Middle frontal gyrus (tissue), 1 donor: ENCODE results near the gene DTNBP1.
"Not testable (repeated sequence)": the region's sequence is repeated elsewhere in the genome, so short reads cannot be mapped to it uniquely, and the experiment has no call there.

Experiments
- DNase-seq: peaks from one replicate; pipeline ENCODE4 v3.0.0-alpha.2; 2015; ENCODE audit warnings: low spot score; ENCODE audit errors: extremely low spot score

The DTNBP1 gene

DNA sequence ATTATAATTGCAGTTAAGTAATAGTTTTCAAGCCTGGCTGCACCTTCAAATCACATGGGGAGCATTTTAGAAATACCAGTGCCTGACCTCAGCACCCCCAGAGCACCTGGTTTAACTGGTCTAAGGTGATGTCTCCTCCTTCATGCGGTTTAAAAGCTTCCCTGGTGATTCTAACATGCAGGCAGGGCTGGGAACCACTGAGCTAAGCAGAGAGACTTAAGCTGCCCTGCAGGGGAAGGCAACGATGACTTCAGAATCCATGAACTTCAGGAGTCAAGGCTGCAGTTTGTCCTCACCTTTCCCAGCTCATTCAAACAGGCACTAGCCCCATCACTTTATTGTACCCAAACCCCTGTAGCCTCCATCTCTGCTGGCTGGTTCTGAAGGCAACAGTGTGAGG lies 6.1 kb upstream of the DTNBP1 start:
- DNase-seq, result no peak

DNA sequence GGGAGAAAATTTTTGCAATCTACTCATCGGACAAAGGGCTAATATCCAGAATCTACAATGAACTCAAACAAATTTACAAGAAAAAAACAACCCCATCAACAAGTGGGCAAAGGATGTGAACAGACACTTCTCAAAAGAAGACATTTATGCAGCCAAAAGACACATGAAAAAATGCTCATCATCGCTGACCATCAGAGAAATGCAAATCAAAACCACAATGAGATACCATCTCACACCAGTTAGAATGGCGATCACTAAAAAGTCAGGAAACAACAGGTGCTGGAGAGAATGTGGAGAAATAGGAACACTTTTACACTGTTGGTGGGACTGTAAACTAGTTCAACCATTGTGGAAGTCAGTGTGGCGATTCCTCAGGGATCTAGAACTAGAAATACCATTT lies 4.1 kb upstream of the DTNBP1 start:
- not testable (repeated sequence) for DNase-seq

DNA sequence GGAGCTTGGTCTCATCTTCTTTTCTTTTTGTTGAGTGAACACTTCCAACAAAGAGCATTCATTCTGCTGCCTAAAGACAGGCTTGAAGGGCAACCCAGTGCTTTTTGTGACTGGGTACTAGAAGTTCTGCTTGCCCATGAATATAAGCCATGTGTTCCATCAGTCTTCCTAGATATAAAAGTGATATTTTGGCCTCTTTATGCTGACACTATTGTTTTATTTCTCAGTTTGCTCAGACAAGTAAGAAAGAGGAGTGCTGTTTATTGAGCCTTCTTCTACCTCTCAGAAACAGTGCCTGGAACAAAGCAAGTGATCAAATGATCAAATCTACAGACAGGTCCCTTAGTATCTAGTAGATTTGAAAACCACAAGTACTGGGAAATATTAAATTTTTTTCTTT lies 2.4 kb upstream of the DTNBP1 start:
- no peak for DNase-seq

DNA sequence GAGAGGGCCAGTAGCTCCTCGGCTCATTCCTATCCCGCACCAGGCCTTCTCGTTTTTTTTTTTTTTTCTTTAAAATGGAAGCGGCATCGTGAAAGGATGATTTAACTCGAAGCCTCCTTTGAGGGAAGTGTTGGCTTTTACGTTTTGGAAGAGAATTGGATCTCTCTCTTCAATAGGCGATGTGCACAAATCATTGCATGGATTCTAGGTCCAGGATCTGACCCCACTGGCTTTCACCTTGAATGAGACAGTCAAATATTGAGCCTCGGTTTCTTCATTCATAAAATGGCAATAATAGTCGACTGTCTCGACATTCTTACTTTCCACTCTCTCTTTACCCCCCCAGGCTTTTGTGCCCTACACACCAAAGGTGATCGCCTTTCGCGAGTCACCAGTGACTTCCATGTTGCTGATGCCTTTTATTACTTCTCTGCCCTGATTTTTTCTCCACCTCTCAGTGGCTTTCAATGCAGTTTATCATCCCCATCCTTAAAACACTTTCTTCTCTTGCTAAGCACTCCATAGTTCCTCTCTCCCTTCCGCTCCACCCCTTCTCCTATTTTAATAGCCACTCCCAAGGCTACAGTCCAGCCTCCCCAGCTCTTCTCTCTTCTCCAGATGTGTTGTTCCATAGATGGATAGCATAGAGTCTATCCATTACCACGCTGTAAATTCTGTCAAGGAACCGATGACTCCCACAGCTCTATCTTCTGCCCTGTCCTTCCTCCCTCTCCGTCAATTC lies 473 bp upstream of the DTNBP1 start:
- DNase-seq, result no peak

DNA sequence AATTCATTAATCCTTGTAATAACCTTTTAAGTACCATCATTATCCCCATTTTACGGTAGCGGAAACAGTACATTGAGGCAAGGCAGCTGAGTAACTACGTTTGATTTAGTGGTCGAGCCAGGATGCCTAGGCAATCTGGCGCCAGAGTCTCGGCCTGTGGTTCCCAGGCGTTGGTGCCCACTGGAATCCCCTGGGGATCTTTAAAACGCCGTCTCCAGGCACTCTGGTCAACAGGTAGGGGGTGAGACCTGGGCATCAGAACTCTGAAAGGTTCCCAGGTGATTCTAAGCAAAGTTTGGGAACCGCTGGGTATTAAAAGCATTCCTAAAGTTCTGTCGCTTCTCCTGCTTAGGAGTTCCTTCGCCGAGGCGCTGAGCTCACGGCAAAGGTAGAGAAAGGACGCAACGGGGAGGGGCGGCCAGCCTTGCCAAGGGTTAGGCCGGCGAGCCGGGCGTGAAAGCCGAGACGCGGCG lies 939 bp downstream of the DTNBP1 start:
- no peak for DNase-seq

DNA sequence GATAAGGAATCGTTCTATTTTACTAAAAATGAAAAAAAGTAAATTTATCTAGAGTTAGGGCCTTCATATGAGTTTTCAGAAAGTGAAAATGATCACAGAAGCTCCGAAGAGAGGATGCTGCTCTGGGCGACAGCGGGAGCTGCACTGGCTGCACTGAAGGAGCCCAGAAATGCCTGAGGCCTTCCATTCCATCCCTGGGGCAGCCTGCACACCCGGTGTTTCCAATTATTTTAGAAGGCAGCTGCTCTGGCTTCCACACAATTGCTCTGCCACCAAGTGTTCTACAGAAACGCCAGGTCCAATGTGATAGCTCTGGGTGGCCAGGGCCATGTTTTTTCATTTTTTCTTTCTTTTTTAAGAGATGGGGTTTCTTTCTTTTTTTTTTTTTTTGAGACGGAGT lies 3.6 kb downstream of the DTNBP1 start:
- DNase-seq, result no peak

DNA sequence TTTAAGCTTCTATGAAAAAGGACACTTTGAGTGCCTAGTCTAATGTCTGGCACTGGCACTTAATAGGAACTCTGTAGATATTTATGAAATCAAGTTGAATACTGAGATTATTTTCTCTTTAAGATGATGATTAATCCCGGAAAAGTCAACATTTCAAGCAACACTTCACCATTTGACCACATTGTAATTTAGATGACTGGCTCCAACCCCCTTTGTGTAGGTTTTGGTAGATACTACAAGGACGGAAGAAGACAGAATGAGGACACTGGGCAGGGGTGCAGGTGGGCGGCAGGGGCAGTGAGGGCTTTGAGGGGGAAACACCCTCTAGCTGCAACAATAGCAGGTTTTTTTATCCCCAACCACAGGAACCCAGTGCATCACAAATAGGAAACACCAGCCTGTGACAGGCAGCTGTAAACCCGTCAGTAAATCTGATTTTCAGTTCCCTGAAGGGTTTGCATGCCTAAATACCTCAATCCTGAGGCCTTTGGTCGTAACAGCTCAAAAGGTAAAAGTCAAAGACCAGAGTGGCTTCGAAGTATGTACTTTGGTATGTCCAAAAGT lies 4.6 kb downstream of the DTNBP1 start:
- no peak for DNase-seq

DNA sequence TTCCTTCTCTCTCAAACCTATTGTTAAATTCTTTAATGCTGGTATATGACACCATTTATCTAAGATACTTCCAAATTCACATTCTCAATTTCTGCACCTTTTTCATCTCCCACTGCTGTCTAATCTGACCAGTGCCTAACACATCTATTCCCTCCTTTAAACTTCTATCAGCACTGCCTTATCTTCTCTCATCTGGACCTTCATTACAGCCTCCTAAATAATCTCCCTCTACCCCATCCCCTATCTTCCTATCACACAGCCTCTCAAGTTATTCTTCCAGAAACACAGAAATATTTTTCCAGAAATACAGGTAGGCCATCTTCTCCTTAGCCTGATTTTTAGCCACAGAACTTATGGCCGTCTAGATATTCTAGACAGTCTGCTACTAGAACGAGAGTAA lies 5.5 kb downstream of the DTNBP1 start:
- no peak for DNase-seq

DNA sequence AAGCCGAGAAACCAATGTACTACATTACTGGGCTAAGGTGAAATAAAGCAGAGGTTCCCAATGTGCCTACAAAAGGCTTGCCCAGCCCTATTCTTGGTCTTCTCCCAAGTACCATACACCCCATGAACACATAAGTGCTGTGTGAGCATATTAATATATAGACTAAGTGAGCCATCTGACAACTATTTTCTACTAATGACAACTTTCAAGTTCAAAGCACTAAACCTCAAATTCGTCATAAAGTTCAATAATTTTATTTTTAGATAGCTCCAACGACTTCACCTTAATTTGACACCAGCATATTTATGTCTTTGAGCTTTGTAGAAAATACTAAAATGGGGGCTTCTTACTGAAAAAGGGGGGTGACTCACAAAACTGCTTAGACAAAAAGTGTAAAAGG lies 6.7 kb downstream of the DTNBP1 start:
- DNase-seq, result no peak

DNA sequence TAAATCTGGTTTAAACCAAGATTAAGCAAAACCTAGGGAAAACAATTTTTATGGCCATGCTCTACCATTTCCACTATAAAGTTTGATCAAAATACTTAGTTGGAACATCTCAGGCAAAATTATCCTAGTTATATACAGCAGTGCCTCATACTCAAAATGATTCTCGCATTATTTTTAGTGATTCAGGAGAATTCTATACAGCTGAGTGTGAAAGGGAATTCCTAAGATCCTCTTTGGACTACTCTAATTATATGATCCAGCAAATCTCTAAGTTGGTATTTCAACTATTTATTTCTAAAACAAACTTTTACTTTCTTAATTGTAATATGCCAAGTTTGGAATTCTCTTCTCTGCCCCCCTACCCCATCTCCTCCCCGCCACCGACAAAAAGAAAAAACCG lies 8.6 kb downstream of the DTNBP1 start:
- no peak for DNase-seq

DNA sequence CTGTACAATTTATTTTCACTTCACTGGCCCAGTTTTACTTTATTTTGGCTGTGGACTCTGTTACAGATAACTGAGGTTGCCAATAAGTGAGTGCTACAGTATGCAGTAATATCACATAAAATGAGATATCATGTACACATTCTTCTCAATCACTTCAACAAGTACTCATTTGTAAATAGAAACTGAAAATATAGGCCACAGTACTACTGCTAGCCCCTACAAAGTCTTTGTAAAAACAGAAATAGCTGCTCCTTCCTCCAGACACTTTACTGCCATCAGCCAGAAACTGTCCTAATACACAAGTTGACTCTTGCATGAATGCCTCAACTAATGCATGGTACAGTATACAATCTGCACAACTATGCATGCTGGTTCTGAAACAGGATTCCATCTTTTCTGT lies 9.2 kb downstream of the DTNBP1 start:
- no peak for DNase-seq

DNA sequence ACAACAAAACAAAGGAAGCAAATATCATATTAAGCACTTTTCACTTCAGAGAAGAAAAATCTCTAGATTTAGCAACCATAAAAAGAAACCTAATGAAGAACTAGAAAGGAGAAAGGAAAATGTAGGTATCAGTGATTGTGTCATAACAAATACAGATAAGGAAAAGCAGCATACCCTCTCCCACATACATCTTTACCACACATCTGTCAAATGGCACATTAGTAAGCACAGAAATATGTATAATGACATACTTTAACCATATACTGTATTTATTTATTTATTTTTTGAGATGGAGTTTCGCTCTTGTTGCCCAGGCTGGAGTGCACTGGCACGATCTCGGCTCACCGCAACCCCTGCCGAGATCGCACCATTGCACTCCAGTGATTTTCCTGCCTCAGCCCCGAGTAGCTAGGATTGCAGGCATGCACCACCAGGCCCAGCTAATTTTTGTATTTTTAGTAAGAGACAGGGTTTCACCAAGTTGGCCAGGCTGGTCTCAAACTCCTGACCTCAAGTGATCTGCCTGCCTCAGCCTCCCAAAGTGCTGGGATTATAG lies 12.7 kb downstream of the DTNBP1 start:
- DNase-seq, result not testable (repeated sequence)

DNA sequence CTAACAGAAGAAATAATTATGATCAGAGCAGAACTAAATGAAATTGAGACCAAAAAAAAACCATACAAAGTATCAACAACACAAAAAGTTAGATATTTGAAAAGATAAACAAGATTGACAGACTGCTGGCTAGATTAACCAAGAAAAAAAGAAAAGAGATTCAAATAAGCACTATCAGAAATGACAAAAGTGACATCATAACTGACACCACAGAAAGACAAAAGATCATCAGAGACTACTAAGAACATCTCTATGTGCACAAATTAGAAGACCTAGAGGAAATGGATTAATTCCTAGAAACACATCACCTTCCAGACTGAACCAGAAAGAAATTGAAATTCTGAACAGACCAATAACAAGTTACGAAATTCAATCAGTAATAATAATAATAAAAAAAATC lies 17.9 kb downstream of the DTNBP1 start:
- DNase-seq, result no peak

DNA sequence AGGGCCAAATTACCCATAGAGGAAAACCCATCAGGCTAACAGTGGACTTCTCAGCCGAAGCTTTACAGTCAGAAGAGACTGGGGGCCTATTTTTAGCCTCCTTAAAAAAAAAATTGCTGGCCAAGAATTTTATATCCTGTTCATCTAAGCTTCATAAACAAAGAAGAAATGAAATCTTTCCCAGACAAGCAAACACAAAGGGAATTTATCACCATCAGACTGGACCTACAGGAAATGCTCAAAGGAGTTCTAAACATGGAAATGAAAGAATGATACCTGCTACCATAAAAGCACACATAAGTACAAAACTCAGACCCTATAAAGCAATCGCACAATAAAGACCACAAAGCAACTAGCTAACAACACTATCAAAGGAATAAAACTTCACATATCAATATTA lies 19.3 kb downstream of the DTNBP1 start:
- no peak for DNase-seq

DNA sequence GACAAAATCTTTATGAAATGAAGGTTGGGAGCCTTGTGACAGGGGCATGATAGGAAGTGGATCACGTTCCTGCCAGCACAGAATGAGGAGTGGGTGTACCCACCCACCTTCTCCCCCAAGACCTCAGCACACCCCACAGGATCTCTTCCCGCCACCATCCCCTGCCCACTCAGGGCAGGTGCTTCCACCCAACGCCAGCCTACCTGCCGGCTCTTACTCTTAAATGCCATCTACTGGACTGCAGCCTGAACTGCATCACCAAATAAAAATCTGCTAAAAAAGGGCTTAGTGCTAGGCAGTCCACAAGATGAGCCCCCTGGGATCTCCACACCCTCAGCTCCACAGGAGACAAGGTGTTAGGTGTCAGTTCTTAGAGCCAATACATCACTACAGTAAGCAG lies 20.6 kb downstream of the DTNBP1 start:
- DNase-seq, result no peak

DNA sequence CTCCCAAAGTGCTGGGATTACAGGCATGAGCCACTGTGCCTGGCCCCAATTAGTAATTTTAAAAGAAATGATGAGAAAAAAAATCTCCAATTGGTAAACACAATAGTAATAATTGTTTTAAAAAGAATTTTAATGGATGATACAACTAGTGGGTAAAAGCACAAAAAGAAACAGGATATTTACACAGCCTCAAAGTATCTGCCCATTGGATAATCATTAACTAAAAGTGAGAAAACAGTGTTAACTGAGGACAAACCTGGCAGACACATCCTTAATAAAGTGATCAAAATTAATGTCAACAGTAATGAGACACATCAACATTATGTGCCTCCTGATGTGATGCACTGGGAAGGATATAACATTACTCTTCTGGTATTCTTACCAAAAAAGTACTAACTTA lies 24.5 kb downstream of the DTNBP1 start:
- DNase-seq, result no peak

DNA sequence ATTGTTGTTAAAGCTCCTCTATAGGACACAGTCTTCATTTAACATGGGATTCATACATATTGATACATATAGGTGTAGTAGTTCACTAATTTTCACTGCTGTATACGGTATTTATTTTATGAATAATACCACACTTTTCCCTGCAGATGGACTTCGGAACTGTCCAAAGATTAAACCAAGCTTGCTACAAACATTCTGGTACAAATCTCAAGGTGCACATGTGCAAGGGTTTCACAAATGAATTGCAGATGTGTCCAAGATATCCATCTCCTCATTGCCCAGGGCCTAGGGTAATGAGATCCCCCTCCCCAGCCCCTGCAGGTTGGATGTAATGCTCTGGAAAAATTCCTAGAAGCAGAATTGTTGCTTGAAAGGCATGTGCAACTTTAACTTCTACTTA lies 31.4 kb downstream of the DTNBP1 start:
- no peak for DNase-seq

DNA sequence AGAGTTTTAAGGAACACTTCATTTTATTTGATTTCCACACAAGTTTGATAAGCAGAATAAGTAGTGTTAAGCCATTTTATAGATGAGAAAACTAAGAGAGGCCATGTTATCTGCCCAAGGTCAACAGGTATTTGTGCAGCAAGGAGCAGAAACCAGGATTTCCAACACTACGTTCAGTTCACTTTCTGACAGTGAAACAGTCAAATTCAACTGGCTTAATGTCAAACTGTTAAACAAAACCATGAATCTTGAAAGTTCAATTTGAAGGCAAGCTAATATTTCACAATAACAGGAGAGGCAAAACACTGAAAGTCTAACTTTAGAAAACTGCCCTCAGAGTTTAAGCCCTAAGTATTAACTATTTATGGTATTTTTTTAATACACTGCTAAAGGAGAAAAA lies 32.6 kb downstream of the DTNBP1 start:
- DNase-seq, result no peak

DNA sequence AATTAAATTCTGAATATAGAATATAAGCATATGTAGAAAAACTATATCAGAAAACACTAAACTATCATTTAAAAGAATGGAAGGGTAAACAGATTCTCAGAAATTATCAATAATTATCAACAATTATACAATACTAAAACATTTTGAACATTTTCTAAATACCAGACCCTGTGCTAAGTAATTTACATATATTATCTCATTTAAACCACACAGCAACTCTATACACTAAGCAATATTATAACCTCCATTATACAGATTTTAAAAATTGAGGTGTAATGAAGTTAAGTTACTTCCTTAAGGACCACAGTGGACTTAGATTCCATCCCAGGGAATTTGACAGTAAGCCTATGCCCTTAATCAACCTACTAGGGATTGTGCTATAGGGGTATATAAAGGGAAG lies 33.3 kb downstream of the DTNBP1 start:
- no peak for DNase-seq

DNA sequence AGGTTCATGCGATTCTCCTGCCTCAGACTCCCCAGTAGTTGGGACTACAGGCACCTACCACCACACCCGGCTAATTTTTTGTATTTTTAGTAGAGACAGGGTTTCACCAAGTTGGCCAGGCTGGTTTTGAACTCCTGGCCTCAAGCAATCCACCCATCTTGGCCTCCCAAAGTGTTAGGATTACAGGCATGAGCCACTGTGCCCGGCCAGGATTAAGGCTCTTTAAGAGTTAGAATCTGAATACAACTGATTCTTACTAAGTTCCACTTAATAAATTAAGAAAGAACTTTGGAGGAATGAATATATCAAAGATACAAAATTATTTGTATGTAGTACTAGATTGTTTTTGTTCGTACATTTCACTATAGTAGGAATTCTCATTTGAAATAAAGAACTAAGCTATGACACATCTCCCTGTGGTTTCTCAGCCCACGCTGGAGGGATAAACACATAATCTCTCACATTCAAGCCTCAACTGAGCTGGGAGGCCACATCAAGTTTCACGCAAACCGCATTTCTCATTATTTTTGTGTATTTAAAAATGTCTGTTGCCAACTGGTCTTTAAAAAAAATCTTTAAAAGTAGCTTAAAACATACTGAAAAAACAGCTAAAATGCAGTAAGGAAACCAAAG lies 34.2 kb downstream of the DTNBP1 start:
- DNase-seq, result no peak

DNA sequence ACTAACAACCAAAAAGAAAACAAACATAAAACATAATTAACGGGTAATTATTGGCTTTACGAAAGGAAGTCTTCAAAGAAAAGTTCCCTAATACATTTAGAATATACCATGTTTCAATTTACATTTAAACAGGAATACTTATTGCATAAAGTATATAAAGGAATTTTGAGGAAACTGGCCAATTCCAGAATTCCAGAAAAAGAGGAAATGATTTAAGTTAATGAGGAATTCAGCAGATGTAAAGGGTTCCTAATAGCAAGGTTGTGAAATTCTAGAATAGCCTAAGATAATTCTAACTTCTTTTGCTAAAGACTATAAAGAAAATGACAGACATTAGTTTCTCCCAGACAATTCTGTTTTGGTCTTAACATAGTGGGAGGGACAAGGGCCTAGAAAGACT lies 35.0 kb downstream of the DTNBP1 start:
- no peak for DNase-seq

DNA sequence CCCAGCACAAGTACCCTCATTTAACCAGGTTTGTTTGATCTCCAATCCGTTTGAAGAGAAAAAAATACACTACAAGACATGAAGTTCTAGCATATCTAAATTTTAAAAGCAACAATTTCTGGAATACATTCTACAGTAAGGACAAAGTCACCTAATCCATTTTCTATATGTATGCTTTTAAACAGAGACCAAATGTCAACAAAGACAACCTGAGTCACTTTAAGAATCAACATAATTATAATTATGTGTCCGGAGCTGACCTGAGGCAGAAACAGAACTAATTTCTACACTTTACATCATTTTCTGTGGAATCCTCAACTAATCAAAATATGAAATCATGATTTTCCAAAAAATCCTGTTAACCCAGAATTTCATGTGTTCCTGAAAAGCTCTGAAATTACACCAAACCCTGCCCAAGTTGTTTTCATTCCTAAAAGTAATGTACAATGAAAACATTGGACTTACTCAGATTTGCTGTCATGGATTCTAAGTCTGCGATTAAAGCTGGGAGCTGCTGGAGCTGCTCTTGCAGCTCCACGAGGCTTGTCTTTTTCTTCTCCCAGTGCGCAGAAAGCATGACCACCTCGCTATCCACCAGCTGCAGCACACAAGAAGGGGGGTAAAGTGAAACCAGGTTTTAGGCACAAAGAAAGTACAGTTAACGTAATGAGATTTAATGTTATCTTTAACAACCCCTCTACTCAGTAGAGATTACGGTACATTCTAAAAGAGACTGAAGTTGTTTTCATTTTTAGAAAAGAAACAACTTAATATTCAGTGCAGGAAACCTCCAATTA lies 35.8 kb downstream of the DTNBP1 start:
- DNase-seq, result no peak
